Femur (tissue), 1 donor: ENCODE results near the gene MERTK.
A peak's percentile ranks its signal among the peaks of the same experiment; 100 is the strongest.

Experiments
- DNase-seq: peaks from one replicate; pipeline ENCODE4 v3.0.0-alpha.2; 2017

The MERTK gene

DNA sequence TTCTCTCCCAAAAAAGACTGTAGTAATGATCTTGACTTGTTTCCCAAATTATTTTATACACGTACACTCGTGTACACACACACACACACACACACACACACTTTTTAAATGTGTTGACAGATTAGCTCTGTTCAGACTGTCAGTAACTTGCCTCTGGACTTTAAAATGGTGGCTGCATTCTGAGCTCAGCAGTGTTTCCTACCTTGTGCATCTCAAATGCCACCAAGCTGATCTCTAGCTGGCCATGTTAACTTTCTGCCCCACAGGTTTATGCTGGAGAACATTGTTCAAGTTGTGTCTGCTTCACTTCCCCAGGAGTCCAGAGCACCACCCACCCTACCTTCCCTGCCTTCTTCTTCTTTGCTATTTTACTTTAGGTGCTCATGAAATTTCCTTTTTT lies 83.3 kb downstream of the MERTK start:
- DNase-seq = no peak

DNA sequence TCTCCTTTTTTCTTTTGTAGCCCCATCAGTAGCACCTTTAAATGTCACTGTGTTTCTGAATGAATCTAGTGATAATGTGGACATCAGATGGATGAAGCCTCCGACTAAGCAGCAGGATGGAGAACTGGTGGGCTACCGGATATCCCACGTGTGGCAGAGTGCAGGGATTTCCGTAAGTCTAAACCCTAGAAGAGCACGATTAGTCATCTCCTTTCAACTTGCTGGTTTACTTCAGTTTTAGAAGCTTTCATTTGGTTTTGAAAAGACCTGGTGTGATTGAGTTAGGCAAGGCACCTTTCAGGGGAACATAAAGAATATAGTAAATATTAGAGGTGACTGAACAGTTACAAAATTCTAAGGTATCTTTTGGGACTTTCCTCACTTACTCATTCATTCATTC lies 84.4 kb downstream of the MERTK start:
- DNase-seq = no peak

DNA sequence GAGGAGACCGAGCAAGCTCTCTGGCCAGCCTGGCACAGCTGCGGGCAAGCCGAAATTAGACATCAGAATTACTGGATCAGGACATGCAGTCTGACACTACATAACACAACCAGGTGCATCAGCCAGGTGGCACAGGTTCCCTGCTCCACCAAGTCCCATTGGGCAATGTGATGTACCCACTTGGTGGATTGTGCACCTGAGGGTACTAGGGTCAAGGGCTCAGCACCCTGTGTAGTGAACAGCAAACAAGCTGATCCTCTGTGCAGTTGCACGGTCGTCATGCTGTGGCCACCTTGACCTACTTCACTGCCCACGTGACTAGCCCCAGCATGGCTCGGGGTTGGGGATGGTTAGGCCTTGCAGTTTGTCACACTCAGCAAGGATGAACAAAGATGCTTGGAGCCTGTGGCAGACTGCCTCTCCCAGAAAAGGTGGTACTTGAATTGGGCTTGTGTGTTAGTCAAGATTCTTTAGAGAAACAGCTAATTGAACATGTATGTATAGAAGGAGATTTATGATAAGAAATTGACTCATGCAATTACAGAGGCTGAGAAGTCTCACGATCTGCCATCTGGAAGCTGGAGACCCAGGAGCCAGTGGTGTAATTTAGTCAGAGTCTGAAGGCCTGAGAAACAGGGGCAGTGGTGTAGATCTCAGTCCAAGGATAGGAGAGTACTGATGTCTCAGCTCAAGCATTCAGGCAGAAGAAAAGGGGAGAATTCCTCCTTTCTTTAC lies 85.2 kb downstream of the MERTK start:
- no peak for DNase-seq

GRCh38 chr2:111984213-111984604 lies 85.8 kb downstream of the MERTK start:
- DNase-seq = no peak

DNA sequence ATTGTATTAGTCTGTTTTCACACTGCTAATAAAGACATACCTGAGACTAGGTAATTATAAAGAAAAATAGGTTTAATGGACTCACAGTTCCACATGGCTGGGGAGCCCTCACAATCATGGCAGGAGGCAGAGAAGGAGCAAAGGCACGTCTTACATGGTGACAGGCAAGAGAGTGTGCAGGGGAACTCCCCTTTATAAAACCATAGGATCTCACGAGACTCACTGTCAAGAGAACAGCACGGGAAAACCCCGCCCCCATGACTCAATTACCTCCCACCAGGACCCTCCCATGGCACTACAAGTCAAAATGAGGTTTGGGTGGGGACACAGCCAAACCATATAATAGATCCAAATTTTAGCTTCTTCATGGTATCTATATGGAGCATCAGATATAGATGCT lies 87.1 kb downstream of the MERTK start:
- DNase-seq = no peak

DNA sequence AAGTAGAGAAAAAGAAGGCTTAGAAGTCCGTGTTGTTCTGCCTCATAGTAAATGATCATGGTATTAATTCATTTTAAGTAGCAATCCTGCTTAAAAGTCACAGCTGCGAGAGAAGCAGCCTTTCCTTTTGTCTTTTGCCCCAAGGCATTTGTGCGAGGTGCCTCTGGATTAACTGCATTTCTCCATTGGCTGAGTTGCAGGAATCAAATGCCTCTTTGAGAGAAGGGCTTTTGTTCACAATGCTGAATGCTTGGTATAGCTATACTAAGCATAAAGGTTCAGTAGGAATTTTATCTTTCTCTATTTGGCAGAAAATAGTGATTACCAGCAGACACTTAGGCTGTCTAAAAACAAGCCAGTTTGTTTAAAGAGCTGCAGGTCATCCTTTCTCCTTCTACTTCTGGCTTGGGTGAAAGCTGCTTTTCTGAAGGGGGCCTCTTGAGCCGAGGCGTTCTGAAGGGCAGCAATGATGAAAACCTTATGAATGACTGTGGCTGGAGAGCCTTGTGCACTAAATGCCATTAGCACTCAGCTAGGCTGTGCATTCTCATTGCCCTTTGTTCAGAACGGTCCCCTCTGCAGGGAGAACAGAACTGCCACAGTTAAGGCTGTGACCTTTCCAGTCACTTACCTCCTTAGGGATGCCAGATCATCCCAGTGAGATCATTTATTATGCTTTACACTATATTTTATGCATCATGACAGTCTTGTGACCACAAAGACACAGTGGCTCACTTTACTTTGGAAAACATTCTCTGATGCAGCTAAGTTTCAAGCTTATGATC lies 87.9 kb downstream of the MERTK start:
- no peak for DNase-seq

DNA sequence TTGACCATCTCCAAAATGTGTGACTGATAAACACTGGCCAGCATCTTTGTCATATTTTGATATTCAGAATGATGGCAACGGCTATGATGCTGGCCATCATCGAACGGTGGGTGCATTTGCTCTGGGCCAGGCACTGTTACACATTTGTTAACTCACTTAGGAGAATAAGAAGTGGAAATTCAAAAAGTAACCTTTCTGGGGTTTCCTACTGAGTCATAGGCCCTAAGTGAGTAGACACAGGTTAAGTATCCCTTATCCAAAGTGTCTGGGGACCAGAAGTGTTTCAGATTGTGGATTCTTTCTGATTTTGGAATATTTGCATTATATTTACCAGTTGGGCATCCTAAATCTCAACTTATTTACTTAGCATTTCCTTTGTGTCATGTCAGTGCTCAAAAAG lies 92.0 kb downstream of the MERTK start:
- no peak for DNase-seq

- no peak for DNase-seq
These were observed 92.4 kb downstream of the MERTK start for GRCh38 chr2:111990856-111991255.

- DNase-seq = no peak
These were observed 95.6 kb downstream of the MERTK start for GRCh38 chr2:111994042-111994441.

DNA sequence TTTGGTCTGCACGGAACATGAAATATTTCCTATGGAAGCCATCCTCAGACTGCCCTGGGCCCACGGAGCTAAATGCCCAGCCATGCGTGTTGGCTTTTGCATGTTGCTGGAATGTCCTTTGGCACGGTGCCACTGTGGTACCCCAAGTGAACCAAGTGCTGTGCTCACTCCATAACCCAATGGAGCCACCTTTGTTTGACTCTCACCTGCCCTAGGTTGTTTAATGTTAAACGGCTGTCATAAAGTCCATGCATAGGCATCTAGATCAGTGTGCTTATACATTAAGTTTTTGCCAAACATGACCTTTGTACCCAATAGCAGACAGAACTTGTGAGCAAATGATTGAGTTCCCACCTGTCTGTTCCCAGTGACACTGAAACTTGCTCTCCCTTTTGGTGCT lies 96.7 kb downstream of the MERTK start:
- DNase-seq = no peak

DNA sequence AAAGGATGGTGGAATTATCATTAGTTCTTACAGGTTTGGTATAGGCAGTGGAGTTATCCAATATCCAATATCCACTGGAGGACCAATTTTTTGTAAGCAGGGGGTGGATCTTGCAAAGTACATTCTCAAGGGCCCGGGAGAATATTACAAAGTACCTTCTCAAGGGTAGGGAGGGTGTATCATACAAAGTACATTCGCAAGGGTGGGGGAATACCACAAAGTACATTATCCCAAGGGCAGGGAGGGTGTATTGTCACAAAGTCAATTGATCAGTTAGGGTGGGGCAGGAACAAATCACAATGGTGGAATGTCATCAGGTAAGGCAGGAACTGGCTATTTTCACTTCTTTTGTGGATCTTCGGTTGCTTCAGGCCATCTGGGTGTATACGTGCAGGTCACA lies 101.4 kb downstream of the MERTK start:
- DNase-seq = no peak

DNA sequence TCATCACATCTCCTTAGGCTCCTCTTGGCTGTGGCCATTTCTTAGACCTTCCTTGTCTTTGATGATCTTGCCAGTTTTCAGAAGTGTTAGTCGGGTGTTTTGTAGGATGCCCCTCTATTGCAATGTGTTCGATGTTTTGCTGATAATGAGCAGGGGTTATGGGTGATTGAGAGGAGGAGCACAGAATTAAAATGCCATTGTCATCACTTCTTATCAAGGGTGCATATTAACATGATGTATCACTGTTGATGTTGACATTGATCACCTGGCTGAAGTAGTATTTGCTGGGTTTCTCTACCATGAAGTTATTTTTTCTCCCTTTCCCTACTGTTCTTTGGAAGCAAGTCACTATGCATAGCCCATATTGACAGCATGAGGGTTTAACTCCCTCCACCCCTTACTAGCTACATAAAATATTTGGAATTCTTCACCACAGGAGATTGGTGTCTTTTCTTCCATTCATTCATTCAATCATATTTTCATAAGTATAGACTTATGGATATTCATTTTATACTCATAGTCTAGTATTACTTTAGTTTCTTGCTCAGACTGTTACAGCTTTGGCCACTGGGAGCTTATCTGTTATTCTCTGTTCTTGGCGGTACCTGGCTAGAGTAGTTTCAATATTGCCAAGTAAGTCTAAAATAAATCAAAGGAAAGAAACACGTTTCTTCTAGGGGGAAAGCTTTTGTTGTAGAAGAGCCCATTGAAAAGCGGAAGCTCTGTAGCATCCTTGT lies 102.2 kb downstream of the MERTK start:
- no peak for DNase-seq

- peak; percentile 38 for DNase-seq
These were observed 102.8 kb downstream of the MERTK start for GRCh38 chr2:112001136-112001715.

DNA sequence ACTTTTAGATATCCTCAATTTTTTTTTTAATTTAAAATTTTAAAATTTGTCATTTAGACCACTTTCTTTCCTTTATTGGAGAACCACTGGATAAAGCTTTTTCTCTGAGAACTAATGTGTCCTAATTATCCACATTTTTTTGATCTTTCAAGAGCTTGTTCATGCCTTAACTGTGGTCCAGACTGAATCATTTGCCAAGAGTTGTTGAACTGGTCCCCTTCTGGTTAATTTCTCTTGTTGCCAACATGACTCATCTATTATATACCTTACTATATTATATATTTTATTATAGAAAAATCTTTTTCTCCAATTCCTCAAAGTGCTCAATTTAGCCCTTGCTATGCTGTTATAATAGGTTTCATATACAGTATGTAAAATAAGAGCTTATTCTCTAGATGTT lies 103.5 kb downstream of the MERTK start:
- DNase-seq = no peak

DNA sequence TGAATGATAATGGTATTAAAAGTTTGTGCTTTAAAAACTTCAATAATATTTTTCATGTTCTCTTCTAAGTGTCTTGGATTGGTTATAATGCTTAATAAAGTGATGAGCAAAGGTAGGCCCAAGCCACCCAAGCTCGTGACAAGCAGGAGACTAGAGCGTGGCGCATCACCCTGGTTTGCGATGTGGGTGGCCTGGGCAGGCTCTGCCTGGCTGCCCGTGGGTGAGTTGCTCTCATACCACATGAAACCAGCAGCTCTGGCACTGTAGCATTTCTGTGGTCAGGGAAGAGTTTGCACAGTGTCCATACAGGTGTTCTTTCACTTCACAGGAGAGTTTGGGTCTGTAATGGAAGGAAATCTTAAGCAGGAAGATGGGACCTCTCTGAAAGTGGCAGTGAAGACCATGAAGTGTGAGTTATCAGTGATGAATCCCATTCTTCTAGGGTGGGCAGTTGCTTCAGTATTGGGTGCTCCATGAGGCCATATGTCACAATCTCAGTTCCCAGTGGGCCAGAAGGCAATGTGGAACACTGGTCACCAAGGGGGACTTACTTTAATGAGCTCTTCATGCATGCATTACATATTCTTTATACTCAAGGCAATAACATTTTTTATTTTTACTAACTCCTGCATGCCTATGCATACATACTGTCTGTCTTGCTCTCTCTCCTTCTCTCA lies 105.3 kb downstream of the MERTK start:
- DNase-seq = no peak

DNA sequence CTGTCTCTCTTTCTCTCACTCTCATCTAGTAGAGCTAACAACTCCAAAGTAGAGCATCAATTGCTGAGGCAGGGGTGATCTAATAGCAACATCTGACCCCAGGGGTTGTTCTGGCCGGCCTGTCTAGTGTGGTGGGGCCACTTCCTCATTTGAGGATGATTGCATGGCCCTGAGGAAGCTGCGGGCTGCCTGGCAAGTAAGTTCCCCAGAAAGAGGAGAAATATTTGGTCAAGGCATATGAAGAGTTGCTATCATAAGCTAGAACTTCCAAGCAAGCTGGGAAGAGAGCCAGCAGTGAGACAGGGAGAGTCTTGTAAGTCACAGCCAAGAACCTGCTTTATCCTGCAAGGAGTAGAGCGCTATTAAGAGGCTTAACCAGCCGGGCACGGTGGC lies 105.8 kb downstream of the MERTK start:
- DNase-seq = peak; percentile 65

DNA sequence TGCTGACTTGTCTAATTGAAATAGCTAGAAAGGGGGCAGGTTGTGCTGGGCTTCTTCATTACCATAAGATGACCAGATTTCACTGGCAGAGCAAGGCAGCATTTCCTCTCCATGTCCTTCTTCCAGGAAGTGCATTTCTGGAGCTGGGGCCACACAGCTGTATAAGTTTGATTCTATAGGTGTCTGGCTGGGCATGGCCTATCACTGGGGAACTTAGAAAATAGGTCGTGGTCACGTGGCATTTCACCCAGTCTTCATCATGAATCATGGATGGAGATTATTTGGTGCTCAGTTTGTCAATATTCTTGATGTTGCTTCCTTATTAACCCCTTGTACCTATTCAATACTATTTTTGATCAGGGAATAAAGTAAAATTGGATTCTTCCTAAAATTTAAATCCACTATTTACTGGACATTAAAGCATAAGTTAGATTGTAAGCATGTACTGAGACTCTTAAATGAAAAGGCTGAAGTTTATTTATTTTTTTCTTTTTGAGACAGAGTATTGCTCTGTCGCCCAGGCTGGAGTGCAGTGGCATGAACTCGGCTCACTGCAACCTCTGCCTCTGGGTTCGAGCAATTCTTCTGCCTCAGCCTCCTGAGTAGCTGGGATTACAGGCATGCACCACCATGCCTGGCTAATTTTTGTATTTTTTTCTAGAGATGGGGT lies 107.1 kb downstream of the MERTK start:
- no peak for DNase-seq

DNA sequence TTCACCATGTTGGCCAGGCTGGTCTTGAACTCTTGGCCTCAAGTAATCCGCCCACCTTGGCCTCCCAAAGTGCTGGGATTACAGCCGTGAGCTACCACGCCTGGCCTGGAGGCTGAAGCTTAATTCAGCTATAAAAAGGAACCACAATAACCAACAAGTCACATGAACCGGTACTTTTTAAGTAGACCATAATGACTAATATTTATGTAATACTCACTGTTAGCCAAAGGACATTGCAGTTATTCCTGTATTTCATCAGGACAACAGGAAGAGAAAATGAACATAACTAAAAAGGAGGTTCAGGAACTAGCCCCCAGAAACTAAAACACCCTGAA lies 107.6 kb downstream of the MERTK start:
- DNase-seq = no peak

- DNase-seq = no peak
These were observed 109.1 kb downstream of the MERTK start for GRCh38 chr2:112007493-112007892.

DNA sequence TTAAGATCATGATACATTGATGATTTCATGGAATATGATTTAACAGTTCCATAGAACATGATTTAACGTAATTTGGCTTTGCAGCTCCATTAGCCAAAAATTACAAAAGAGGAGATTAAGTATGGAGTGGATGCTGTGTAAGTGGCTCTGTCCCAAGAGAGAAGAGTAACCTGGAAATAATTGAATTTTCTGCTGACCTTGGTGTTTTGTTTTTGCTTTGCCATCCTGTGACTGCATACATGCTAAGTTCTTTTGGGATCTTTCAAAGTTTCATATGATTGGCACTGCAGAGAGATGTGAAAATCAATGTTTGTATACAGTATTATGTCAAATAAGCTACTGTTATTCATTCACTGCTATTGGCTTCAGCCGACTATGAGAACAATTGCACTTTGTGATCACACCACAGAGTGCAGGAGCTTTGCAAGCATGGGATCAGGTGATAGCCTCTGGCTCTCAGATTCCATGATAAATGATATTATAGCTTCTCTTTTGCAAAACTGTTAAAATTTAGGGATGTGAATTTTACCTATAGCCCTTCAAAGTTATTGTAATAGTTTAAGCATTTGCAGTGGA lies 110.6 kb downstream of the MERTK start:
- no peak for DNase-seq

- DNase-seq = no peak
These were observed 112.3 kb downstream of the MERTK start for GRCh38 chr2:112010751-112011150.

DNA sequence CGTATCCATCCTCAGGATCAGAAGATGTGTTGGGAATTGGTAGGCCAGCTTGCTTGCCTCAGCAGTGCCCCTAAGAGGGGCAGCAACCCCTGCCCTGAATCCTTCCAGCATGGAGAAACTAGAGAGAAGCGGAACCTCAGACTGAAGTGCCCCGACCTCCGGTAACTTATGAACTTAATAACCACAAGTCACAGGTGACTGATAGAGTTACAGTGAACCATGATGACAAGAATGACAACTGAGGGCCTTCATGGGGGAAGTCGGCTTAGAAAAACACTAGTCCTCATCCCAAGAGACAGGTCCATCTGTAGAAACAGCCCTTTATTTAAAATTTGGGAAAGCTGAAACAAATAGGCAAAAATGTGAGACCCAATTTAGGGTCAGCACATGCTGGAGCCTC lies 114.1 kb downstream of the MERTK start:
- no peak for DNase-seq
